HG02840 (cell line): ENCODE measurements around the gene BICRAL.
"Not testable (repeated sequence)": the region's sequence is repeated elsewhere in the genome, so short reads cannot be mapped to it uniquely, and the experiment has no call there.

Experiments
- ATAC-seq: cut with Tn5 transposase; IDR thresholded peaks from one replicate; pipeline ENCODE4 v1.9.1; 2021; ENCODE audit warnings: mild to moderate bottlenecking, moderate library complexity, moderate number of reproducible peaks; ENCODE audit not compliant: unreplicated experiment, low FRiP score

Gene BICRAL

DNA sequence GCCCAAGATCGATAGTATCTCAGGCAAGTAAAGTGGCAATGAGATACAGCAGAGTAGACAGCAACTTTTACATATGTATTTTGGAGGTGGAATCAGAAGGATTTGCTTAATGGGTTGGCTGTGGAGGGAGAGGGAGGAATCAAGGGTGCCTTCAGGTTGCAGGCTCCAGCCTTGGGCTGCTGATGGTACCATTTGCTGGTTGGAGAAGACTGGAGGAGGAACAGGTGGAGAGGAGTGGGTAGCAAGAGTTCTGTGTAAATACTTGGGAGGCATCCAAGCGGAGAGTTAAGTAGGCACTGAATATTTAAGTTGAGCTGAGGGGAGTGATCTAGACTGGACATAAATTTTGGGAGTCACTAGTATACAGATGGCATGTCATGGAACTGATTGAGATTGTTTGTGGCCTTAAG is 5.2 kb downstream of the BICRAL start:
- ATAC-seq = no peak

- ATAC-seq = no peak
Observed at GRCh38 chr6:42788671-42789070, 6.8 kb downstream of the BICRAL start.

DNA sequence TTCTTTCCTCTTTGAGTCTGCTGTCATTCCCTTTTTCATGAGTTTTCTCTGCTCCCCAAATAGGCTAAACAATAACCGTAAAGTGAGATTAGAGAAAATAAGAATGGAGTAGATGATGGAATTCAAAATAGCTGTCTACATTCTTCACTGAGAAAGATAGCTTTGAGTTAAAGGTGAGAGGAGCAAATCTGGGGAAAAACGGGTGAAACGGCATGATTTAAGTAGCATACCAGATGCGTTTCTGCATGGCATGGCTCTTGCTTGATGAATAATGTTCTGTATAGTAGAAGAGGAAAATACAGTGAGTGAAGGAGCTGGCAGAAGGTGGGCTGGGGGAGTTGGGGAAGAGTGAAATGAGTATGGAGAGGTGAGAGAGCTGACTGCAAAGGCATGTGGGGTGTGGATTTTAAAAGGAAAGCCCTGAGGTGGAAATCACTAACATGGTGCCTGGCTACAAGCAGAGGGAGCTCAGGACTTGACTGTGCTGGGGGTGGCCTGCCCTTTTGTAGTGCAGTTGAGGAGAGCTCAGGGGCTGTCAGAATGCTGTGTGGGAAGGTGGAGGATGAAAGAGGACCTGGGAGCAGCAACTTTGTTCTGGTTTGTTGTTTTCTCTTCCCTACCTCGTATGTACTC is 8.8 kb downstream of the BICRAL start:
- no peak for ATAC-seq

GRCh38 chr6:42791706-42792320 is 10.0 kb downstream of the BICRAL start:
- no peak for ATAC-seq

- no peak for ATAC-seq
Observed at GRCh38 chr6:42795651-42796050, 13.8 kb downstream of the BICRAL start.

- no peak for ATAC-seq
Observed at GRCh38 chr6:42796171-42796570, 14.3 kb downstream of the BICRAL start.

DNA sequence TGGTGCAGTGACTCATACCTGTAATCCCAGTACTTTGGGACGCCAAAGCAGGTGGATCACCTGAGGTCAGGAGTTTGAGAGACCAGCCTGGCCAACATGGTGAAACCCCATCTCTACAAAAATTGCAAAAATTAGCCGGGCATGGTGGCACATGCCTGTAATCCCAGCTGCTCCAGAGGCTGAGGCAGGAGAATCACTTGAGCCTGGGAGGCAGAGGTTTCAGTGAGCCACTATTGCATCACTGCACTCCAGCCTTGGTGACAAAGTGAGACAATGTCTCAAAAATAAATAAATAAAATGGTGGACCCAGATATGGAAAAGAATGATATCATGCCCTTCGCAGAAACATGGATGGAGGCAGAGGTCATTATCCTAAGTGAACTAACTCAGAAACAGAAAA is 15.8 kb downstream of the BICRAL start:
- not testable (repeated sequence) for ATAC-seq

DNA sequence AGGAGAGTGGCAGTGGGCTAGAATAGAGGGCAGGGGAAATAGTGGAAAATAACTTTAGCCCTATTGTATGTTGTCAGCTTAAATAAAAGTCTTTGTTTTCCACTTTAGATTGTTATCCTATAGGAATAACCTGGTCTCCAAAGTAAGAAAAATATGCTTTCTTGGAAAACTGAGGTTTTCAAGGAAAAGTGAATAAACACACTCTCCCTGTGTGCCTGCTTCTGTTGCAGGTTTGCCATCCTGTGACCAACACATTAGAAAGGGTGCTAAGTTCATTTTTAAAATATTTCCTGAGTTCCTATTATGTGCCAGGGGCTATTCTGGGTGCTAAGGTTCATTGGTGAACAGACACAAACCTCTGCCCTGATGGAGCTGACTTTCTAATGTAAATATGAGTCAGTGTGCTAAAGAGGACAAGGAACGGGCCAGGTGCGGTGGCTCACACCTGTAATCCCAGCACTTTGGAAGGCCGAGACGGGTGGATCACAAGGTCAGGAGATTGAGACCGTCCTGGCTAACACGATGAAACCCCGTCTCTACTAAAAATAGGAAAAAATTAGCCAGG is 23.5 kb downstream of the BICRAL start:
- no peak for ATAC-seq

DNA sequence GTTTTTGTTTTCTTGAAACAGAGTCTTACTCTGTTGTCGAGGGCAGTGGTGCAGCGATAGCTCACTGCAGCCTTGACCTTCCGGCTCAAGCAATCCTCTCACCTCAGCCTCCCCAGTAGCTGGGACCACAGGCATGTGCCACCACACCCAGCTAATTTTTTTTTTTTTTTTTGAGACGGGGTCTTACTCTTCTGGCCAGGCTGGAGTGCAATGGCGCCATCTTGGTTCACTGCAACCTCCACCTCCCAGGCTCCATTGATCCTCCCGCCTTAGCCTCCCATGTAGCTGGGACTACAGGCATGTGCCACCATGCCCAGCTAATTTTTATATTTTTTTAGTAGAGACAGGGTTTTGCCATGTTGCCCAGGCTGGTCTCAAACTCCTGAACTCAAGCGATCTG is 24.5 kb downstream of the BICRAL start:
- ATAC-seq = not testable (repeated sequence)

- ATAC-seq = no peak
Observed at GRCh38 chr6:42808492-42809483, 26.9 kb downstream of the BICRAL start.

- ATAC-seq = no peak
Observed at GRCh38 chr6:42813074-42813645, 31.3 kb downstream of the BICRAL start.

GRCh38 chr6:42813906-42814444 is 32.1 kb downstream of the BICRAL start:
- no peak for ATAC-seq

DNA sequence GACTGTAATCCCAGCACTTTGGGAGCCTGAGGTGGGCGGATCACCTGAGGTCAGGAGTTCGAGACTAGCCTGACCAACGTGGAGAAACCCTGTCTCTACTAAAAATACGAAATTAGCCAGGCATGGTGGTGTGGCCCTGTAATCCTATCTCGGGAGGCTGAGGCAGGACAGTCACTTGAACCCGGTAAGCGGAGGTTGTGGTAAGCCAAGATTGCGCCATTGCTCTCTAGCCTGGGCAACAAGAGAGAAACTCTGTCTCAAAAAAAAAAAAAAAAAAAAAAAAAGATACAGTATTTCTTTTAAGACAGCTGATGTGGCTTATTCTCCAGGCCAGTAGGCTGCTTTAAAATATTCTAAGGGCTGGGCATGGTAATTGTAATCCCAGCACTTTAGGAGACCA is 33.9 kb downstream of the BICRAL start:
- not testable (repeated sequence) for ATAC-seq

GRCh38 chr6:42817907-42818306 is 36.1 kb downstream of the BICRAL start:
- ATAC-seq = no peak

- no peak for ATAC-seq
Observed at GRCh38 chr6:42818416-42818815, 36.6 kb downstream of the BICRAL start.

- no peak for ATAC-seq
Observed at GRCh38 chr6:42818878-42819277, 37.0 kb downstream of the BICRAL start.

DNA sequence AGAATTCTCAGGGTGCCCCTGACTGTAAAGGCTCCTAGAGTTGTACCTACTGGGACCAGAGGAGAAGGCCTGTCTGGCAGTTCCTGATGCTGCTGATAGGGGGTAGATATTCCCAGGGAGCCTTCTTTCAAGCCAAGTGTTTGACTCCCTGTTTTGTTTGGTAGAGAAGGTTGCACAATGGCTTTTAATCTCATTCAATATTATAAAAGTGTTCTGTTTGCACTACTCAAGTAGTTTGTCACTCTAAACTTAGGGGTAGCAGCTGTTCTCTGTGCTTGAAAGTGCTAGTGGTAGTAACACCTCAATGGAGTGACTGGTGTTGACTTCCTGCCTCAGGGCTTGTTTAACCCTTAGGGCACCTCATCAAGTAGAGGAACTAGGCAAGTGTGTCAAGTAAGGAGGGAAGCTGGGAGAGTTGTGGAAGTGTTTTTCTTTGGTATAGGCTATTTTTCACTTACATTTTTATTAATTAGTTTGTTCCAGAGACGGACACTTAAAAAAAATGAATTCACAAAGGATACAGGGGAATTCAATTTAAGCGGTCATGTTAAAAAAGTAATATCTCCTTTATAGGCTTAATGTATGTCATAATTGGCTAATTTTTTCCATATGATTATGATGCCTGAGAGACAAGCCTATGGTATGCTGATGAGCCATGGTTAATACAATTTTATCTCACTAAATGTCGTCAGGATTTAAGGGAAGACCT is 38.1 kb downstream of the BICRAL start:
- no peak for ATAC-seq

- ATAC-seq = no peak
Observed at GRCh38 chr6:42820512-42821340, 38.9 kb downstream of the BICRAL start.

DNA sequence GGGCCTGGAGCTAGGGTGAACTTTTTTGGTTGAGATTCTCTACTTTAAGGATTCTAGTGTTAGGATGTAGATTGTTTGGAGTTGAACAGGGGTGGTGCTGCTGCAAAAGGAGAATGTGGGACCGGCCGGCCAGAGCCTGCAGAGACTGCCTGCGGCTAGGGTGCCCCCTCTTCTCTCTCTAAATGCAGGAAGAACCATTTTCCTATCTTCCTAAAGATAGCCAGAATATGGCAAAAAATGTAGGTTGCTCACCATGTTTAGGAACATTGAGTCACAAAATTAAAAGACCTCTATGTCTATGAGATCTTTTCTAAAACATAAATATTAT is 39.5 kb downstream of the BICRAL start:
- no peak for ATAC-seq
